Chondrocyte (in vitro differentiated cells): ENCODE results near the gene PTPN22. TPM values are rescaled to one million over a fixed set of nuclear protein-coding genes. Genes with fewer than 3 reads are reported as not detected.

Experiments used
- DNase-seq: peaks from one replicate; pipeline ENCODE4 v3.0.0; 2021; ENCODE audit warnings: mixed read lengths, low spot score
- H3K27ac Mint-ChIP-seq: one replicate; pipeline ENCODE4 v1.8.0; 2021; ENCODE audit warnings: mild to moderate bottlenecking, moderate library complexity, mixed read lengths; ENCODE audit not compliant: unreplicated experiment
- H3K27me3 Mint-ChIP-seq: 2 replicates; pipeline ENCODE4 v1.8.0; 2021; ENCODE audit warnings: low read depth, mixed read lengths
- H3K36me3 Mint-ChIP-seq: 2 replicates; pipeline ENCODE4 v1.8.0; 2021; ENCODE audit warnings: low read depth, mixed read lengths
- H3K4me1 Mint-ChIP-seq: 2 replicates; pipeline ENCODE4 v1.8.0; 2021; ENCODE audit warnings: low read depth, mild to moderate bottlenecking, mixed read lengths
- H3K4me3 Mint-ChIP-seq: one replicate; pipeline ENCODE4 v1.8.0; 2021; ENCODE audit warnings: mild to moderate bottlenecking, moderate library complexity, mixed read lengths; ENCODE audit not compliant: unreplicated experiment
- H3K9me3 Mint-ChIP-seq: 2 replicates; pipeline ENCODE4 v1.8.0; 2021; ENCODE audit warnings: low read depth, mixed read lengths
- CTCF ChIP-seq: fragments of 200-600 bp; sonication (generic); IDR thresholded peaks from 2 replicates; pipeline ENCODE4 v1.5.0; 2021; ENCODE audit warnings: antibody characterized with exemption, mild to moderate bottlenecking, moderate library complexity
- total RNA-seq: library from RNA; stranded (reverse); gene quantifications from 3 replicates; pipeline ENCODE4 v1.2.1, GENCODE V29; 2021

PTPN22 gene
- total RNA-seq, 1 donor from 2014 or later = not detected

GRCh38 chr1:113787663-113788062, 83.8 kb downstream of the PTPN22 start:
- no peak for TF ChIP-seq CTCF
- Mint-ChIP-seq H3K4me1 (peaks cover 26% of the 10 kb centered on the region), H3K36me3 (no peaks in the 10 kb centered on the region), H3K27ac (no peak overlapping the region), H3K9me3 (no peaks in the 10 kb centered on the region), H3K4me3 (no peak overlapping the region), H3K27me3 (no peaks in the 10 kb centered on the region)
- no peak for DNase-seq

GRCh38 chr1:113786069-113786468, 85.4 kb downstream of the PTPN22 start:
- H3K9me3 Mint-ChIP-seq = no peaks in the 10 kb centered on the region
- no peak overlapping the region for H3K4me3 Mint-ChIP-seq
- H3K27me3 Mint-ChIP-seq = no peaks in the 10 kb centered on the region
- H3K27ac Mint-ChIP-seq = no peak overlapping the region
- no peak for DNase-seq
- no peak for TF ChIP-seq CTCF
- H3K4me1 Mint-ChIP-seq = peaks cover 23% of the 10 kb centered on the region
- no peaks in the 10 kb centered on the region for H3K36me3 Mint-ChIP-seq

- Mint-ChIP-seq H3K27ac (no peak overlapping the region), H3K4me1 (peaks cover 23% of the 10 kb centered on the region), H3K9me3 (no peaks in the 10 kb centered on the region), H3K27me3 (no peaks in the 10 kb centered on the region), H3K4me3 (no peak overlapping the region), H3K36me3 (no peaks in the 10 kb centered on the region)
- no peak for DNase-seq
- TF ChIP-seq CTCF = no peak
These were observed 87.3 kb downstream of the PTPN22 start for GRCh38 chr1:113784104-113784779.

GRCh38 chr1:113783254-113784103, 88.0 kb downstream of the PTPN22 start:
- no peak for DNase-seq
- TF ChIP-seq CTCF = no peak
- Mint-ChIP-seq H3K4me3 (no peak overlapping the region), H3K27ac (peak overlapping the region; percentile 47), H3K4me1 (peaks cover 20% of the 10 kb centered on the region), H3K9me3 (peaks cover 3% of the 10 kb centered on the region), H3K27me3 (no peaks in the 10 kb centered on the region), H3K36me3 (peaks cover 3% of the 10 kb centered on the region)

- H3K36me3 Mint-ChIP-seq = peaks cover 3% of the 10 kb centered on the region
- no peak for TF ChIP-seq CTCF
- no peak overlapping the region for H3K4me3 Mint-ChIP-seq
- peaks cover 10% of the 10 kb centered on the region for H3K4me1 Mint-ChIP-seq
- H3K27ac Mint-ChIP-seq = no peak overlapping the region
- no peaks in the 10 kb centered on the region for H3K27me3 Mint-ChIP-seq
- H3K9me3 Mint-ChIP-seq = peaks cover 3% of the 10 kb centered on the region
- DNase-seq = no peak
These were observed 89.1 kb downstream of the PTPN22 start for GRCh38 chr1:113782406-113782805.
